GM12872 (cell line): ENCODE measurements around the gene HIC1.

Experiments
- TF ChIP-seq, protein P1 (sequence below): IDR thresholded peaks from 3 replicates; pipeline ENCODE4 v1.5.1; 2011; ENCODE audit warnings: low read depth, mild to moderate bottlenecking, low read length, moderate library complexity; ENCODE audit not compliant: insufficient read depth

The HIC1 gene, protein sequence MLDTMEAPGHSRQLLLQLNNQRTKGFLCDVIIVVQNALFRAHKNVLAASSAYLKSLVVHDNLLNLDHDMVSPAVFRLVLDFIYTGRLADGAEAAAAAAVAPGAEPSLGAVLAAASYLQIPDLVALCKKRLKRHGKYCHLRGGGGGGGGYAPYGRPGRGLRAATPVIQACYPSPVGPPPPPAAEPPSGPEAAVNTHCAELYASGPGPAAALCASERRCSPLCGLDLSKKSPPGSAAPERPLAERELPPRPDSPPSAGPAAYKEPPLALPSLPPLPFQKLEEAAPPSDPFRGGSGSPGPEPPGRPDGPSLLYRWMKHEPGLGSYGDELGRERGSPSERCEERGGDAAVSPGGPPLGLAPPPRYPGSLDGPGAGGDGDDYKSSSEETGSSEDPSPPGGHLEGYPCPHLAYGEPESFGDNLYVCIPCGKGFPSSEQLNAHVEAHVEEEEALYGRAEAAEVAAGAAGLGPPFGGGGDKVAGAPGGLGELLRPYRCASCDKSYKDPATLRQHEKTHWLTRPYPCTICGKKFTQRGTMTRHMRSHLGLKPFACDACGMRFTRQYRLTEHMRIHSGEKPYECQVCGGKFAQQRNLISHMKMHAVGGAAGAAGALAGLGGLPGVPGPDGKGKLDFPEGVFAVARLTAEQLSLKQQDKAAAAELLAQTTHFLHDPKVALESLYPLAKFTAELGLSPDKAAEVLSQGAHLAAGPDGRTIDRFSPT

DNA sequence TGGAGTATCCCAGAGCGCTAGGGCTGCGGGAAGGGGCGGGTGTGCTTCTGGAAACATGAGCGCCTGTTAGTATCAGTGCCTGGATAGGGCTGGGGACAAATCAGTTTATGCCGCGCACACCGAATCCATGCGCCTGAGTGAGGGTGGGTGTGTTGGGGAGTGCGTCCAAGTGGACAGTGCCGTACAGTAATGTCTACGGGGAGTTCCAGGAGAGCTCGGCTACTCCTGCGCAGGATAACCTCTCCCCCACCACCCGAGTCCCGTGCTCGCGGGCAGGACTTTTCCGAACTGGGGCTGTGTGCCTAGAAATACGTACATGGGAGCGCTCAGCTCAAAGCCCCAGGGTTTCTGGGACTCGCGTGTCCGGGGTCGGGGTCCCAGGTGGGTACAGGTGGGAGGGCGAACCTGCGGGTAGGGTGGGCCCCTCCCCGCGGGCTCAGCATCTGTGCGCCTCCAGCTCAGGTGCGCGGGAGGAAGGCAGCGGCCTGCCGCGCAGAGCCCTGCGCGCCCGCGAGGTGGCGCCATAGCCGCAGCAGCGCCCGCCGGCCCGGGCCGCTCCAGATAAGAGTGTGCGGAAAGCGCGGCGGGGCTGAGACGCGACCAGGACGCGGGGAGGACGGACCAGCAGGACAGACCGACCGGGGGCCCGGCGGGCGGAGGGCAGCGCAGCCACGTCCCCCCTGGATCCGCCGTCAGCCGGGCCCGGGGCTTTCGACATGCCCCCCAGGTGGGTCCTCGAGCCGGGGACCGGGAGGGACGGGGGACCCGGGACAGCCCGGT is at the start of gene HIC1:
Gene HIC1 (plus strand): TSS at position 592 of the 780 bp plus-strand sequence. CDS start 1,588 bp downstream, outside the sequence.
- TF ChIP-seq, protein P1, sequence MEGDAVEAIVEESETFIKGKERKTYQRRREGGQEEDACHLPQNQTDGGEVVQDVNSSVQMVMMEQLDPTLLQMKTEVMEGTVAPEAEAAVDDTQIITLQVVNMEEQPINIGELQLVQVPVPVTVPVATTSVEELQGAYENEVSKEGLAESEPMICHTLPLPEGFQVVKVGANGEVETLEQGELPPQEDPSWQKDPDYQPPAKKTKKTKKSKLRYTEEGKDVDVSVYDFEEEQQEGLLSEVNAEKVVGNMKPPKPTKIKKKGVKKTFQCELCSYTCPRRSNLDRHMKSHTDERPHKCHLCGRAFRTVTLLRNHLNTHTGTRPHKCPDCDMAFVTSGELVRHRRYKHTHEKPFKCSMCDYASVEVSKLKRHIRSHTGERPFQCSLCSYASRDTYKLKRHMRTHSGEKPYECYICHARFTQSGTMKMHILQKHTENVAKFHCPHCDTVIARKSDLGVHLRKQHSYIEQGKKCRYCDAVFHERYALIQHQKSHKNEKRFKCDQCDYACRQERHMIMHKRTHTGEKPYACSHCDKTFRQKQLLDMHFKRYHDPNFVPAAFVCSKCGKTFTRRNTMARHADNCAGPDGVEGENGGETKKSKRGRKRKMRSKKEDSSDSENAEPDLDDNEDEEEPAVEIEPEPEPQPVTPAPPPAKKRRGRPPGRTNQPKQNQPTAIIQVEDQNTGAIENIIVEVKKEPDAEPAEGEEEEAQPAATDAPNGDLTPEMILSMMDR: peak; percentile 82

DNA sequence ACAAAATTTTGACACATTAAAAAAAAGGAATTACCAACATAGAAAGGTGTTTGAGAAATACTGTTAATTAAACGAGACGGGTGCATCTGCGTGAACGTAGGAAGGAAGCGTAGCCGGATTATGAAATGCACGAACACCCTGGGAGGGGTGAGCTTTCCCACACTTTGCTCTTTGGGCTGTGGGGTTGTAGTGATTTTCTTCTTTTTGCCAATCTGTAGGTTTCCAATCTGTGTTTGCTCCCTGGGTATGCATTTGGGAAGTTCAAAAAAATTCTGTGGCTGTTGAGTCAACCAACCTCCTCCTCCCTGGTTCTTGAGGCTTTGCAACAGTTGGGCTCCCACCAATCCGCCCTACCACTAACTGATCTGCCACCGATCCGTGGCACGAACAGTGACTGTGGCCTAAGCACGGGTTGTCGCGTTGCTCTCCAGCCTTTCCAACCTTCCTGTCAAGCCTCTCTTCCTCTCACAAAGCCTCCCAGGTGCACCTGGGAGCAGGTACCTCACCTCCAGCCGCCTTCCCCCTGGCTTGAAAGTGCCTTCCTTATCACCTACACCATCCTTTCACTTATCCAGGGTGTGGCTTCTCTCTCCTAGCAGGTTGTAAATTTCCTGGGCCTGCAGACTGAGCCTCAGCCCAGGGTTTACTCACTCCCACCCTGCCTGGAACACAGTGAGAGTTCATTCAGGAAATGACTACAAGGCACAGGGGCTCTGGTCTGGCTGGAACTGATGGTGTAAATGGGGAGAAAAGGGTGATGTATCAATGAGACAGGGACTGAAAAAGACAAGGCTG is 46.4 kb upstream of the HIC1 start:
- TF ChIP-seq, protein P1: no peak

DNA sequence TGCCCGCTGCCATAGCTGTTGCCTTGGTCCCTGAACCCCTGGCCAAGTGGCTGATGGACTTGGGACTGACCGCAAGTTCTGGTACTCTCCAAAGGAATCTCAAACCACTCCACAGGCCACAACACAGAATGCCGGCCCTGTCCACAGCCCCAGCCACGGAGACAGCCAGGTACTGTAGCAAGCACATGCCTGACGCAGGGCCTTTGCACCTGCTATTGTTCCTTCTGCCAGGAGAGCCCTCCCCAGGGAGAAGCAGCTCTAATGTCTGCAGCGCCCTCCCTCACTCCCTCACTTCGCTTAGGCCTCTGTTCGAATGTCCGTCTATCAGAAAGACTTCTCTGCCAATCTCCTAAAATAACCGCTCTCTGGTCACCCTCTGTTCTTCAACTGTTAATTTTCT is 45.2 kb upstream of the HIC1 start:
- TF ChIP-seq, protein P1: no peak

DNA sequence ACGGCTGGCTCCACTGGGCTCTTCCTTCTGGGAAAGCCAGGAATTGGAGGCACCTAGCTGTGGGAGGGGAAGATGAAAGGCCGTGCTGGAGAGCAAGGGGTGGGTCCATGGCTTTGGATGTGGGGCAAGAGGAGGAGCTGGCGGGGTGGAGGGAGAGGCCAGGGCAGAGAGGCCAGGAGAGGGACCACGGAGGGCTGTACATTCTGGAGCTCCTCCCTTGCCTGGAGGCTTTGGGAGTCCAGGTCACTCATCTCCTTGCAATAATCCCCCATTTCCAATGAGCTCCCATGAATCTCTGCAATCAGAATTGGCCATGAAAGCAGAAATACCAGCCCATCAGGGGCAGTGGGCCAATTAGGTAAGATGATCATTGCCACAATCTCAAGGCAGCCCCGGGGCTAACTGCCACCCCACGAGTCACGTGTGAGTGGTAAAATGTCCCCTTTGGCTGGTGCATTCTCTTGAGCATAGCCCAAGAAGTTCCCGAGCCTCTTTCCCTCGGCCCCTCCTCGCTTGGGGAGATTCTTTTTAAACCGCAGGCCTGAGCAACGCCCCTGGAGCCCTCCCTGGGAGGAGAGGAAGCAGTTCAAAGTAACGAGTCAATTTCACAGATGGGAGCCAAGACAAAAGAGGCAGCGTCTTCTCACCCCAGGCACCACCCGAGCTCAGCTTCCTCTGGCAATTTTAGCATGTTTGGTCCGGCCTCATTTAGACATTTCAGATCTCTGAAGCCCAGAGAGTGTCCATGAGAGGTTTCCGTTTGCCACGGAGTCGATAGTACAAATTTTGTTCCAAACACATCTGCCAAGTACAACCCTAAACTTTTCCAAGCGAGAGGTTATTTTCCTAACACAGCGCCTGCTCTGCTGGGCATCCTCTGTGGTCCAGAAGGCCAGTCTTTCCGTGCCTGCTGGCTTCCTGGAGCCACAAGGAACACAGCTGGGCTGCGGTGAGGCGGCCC is 43.2 kb upstream of the HIC1 start:
- TF ChIP-seq, protein P1: no peak

DNA sequence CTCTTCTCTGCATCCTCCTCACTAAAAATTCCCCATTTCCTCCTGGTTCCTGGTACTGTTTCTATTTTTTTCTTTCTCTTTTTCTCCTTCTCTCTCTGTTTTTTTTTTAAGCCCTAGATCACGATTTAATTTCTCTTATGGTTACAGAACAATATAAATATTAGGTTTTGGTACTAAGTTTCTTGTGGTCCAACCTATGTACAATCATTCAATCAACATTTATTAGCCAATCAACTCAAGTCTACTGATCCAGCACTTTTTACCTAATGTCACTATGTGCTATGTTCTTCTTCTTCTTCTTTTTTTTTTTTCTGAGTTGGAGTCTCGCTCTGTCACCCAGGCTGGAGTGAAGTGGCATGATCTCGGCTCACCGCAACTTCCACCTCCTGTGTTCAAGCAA is 42.4 kb upstream of the HIC1 start:
- TF ChIP-seq, protein P1: no peak

DNA sequence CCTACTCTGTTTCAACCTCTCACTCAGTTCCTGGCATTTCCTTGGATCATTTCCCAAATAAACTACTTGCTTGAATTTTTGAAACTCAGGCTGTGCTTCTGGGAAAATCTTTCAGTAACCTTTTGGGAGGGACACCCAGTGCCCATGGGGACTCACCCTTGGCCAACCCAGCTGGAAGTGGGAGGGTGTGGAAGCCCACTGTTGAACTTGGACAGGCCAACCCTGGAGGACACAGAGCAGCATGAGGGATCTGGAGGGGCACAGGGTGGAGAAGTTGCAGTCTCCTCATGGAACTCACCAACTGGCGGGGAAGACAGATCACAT is 40.9 kb upstream of the HIC1 start:
- TF ChIP-seq, protein P1: no peak
